ENCODE measurements around the gene L2HGDH.
"Not testable (repeated sequence)": the region's sequence is repeated elsewhere in the genome, so short reads cannot be mapped to it uniquely, and the experiment has no call there.

L2HGDH gene

DNA sequence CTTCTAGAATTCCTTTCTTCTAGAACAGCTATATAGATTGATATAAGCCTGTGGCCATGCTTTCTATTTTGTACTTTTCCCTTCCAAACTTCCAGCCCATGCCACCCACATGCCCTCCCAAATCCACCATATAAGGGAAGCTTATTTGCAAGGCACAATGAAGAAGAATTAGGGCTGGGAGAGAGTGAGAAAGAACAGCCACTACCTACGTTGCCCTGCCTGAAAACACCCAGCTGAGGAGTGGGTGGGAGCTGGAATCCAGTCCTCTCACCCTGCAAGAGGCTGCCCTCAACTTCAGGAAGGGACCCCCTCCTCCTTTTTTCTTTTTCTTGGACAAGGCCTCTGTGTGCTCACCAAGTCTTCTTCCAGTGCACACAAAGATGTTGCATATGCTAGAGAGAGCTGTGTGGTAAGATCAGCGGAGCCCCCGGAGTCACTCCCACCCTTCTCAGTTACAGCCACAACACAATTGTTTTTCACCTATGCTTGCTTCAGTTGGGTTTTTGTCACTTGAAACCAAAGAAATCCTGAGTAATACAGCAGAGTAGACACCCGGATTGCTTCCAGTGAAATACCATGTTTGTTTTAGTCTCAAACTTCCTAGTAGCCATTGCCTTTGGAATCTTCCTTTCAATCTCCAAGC lies 45.8 kb upstream of the L2HGDH start:
- Histone ChIP-seq H2BK5ac (ENCODE audit: low read depth, low read length, poor library complexity) (no peak overlapping the region), H2AFZ (ENCODE audit: insufficient read depth, low read length, poor library complexity) (no peak overlapping the region), H3K14ac (ENCODE audit: low read length) (no peak overlapping the region), H2BK120ac (ENCODE audit: insufficient read depth, low read length, poor library complexity) (no peak overlapping the region), H3K4me1 (ENCODE audit: control insufficient read depth in 1 of 2, insufficient read depth in 2 of 2, low read length in 2 of 2) (no peaks in the 10 kb centered on the region), H3K9ac (ENCODE audit: low read length) (no peak overlapping the region), H4K12ac (ENCODE audit: low read depth, low read length) (no peak overlapping the region), H3K23ac (ENCODE audit: low read length) (no peak overlapping the region), H3K27ac (ENCODE audit: low read depth, low read length) (no peak overlapping the region), H3K9me3 (ENCODE audit: insufficient read depth, low read depth, low read length) (no peaks in the 10 kb centered on the region), H2BK12ac (ENCODE audit: low read length) (no peak overlapping the region), H3K27me3 (ENCODE audit: insufficient read depth, low read length) (no peaks in the 10 kb centered on the region), H3K4ac (ENCODE audit: low read depth, low read length) (no peak overlapping the region), H3K79me1 (ENCODE audit: low read length) (no peaks in the 10 kb centered on the region), H3K36me3 (ENCODE audit: control insufficient read depth in 1 of 2, insufficient read depth in 2 of 2, low read length in 2 of 2) (no peaks in the 10 kb centered on the region), H3K4me2 (ENCODE audit: low read length) (no peak overlapping the region), H3K79me2 (ENCODE audit: control insufficient read depth, insufficient read depth, low read length, poor library complexity) (no peaks in the 10 kb centered on the region), H3K18ac (ENCODE audit: low read length) (no peak overlapping the region), H4K8ac (ENCODE audit: low read depth, low read length) (no peak overlapping the region), H3K4me3 (ENCODE audit: low read depth, low read length) (no peak overlapping the region), H4K91ac (ENCODE audit: low read depth, low read length) (no peak overlapping the region), H2AK5ac (ENCODE audit: low read length) (no peak overlapping the region)
- DNase-seq: no peak
- no CpG with 5 or more reads among the region's 4 CpGs for WGBS (ENCODE audit: extremely low coverage, insufficient coverage, insufficient read length)

GRCh38 chr14:50357124-50357523 lies 45.1 kb upstream of the L2HGDH start:
- Histone ChIP-seq H3K4me3 (ENCODE audit: low read depth, low read length) (no peak overlapping the region), H3K18ac (ENCODE audit: low read length) (no peak overlapping the region), H2BK5ac (ENCODE audit: low read depth, low read length, poor library complexity) (no peak overlapping the region), H3K79me1 (ENCODE audit: low read length) (no peaks in the 10 kb centered on the region), H3K14ac (ENCODE audit: low read length) (no peak overlapping the region), H3K23ac (ENCODE audit: low read length) (no peak overlapping the region), H3K4me2 (ENCODE audit: low read length) (no peak overlapping the region), H2BK120ac (ENCODE audit: insufficient read depth, low read length, poor library complexity) (no peak overlapping the region), H4K8ac (ENCODE audit: low read depth, low read length) (no peak overlapping the region), H2BK12ac (ENCODE audit: low read length) (no peak overlapping the region), H3K79me2 (ENCODE audit: control insufficient read depth, insufficient read depth, low read length, poor library complexity) (no peaks in the 10 kb centered on the region), H4K91ac (ENCODE audit: low read depth, low read length) (no peak overlapping the region), H3K4ac (ENCODE audit: low read depth, low read length) (no peak overlapping the region), H3K27me3 (ENCODE audit: insufficient read depth, low read length) (no peaks in the 10 kb centered on the region), H4K12ac (ENCODE audit: low read depth, low read length) (no peak overlapping the region), H3K4me1 (ENCODE audit: control insufficient read depth in 1 of 2, insufficient read depth in 2 of 2, low read length in 2 of 2) (no peaks in the 10 kb centered on the region), H3K9ac (ENCODE audit: low read length) (no peak overlapping the region), H2AK5ac (ENCODE audit: low read length) (no peak overlapping the region), H3K36me3 (ENCODE audit: control insufficient read depth in 1 of 2, insufficient read depth in 2 of 2, low read length in 2 of 2) (no peaks in the 10 kb centered on the region), H2AFZ (ENCODE audit: insufficient read depth, low read length, poor library complexity) (no peak overlapping the region), H3K9me3 (ENCODE audit: insufficient read depth, low read depth, low read length) (no peaks in the 10 kb centered on the region), H3K27ac (ENCODE audit: low read depth, low read length) (no peak overlapping the region)
- no peak for DNase-seq
- WGBS (ENCODE audit: extremely low coverage, insufficient coverage, insufficient read length): no CpG with 5 or more reads among the region's 6 CpGs

GRCh38 chr14:50356283-50356682 lies 44.3 kb upstream of the L2HGDH start:
- not testable (repeated sequence) for H3K9me3 ChIP-seq (ENCODE audit: insufficient read depth, low read depth, low read length); H3K27ac ChIP-seq (ENCODE audit: low read depth, low read length); H3K9ac ChIP-seq (ENCODE audit: low read length); H3K79me1 ChIP-seq (ENCODE audit: low read length); H4K91ac ChIP-seq (ENCODE audit: low read depth, low read length); H2AK5ac ChIP-seq (ENCODE audit: low read length); DNase-seq; H2BK12ac ChIP-seq (ENCODE audit: low read length); H3K4me3 ChIP-seq (ENCODE audit: low read depth, low read length); H2BK120ac ChIP-seq (ENCODE audit: insufficient read depth, low read length, poor library complexity); H4K12ac ChIP-seq (ENCODE audit: low read depth, low read length); H3K18ac ChIP-seq (ENCODE audit: low read length); H3K79me2 ChIP-seq (ENCODE audit: control insufficient read depth, insufficient read depth, low read length, poor library complexity); H2BK5ac ChIP-seq (ENCODE audit: low read depth, low read length, poor library complexity); H4K8ac ChIP-seq (ENCODE audit: low read depth, low read length); H3K14ac ChIP-seq (ENCODE audit: low read length); H3K4me1 ChIP-seq (ENCODE audit: control insufficient read depth in 1 of 2, insufficient read depth in 2 of 2, low read length in 2 of 2); H3K36me3 ChIP-seq (ENCODE audit: control insufficient read depth in 1 of 2, insufficient read depth in 2 of 2, low read length in 2 of 2); H3K4ac ChIP-seq (ENCODE audit: low read depth, low read length); H3K23ac ChIP-seq (ENCODE audit: low read length); H2AFZ ChIP-seq (ENCODE audit: insufficient read depth, low read length, poor library complexity); H3K4me2 ChIP-seq (ENCODE audit: low read length); H3K27me3 ChIP-seq (ENCODE audit: insufficient read depth, low read length)
- WGBS (ENCODE audit: extremely low coverage, insufficient coverage, insufficient read length): no CpG with 5 or more reads among the region's 3 CpGs

GRCh38 chr14:50355692-50356091 lies 43.7 kb upstream of the L2HGDH start:
- Histone ChIP-seq H2BK12ac (ENCODE audit: low read length) (no peak overlapping the region), H3K4me1 (ENCODE audit: control insufficient read depth in 1 of 2, insufficient read depth in 2 of 2, low read length in 2 of 2) (no peaks in the 10 kb centered on the region), H4K91ac (ENCODE audit: low read depth, low read length) (no peak overlapping the region), H3K23ac (ENCODE audit: low read length) (no peak overlapping the region), H3K79me1 (ENCODE audit: low read length) (no peaks in the 10 kb centered on the region), H3K9me3 (ENCODE audit: insufficient read depth, low read depth, low read length) (no peaks in the 10 kb centered on the region), H4K8ac (ENCODE audit: low read depth, low read length) (no peak overlapping the region), H3K27me3 (ENCODE audit: insufficient read depth, low read length) (no peaks in the 10 kb centered on the region), H3K4ac (ENCODE audit: low read depth, low read length) (no peak overlapping the region), H3K79me2 (ENCODE audit: control insufficient read depth, insufficient read depth, low read length, poor library complexity) (no peaks in the 10 kb centered on the region), H3K27ac (ENCODE audit: low read depth, low read length) (no peak overlapping the region), H3K4me2 (ENCODE audit: low read length) (no peak overlapping the region), H2BK5ac (ENCODE audit: low read depth, low read length, poor library complexity) (no peak overlapping the region), H3K14ac (ENCODE audit: low read length) (no peak overlapping the region), H3K4me3 (ENCODE audit: low read depth, low read length) (no peak overlapping the region), H3K36me3 (ENCODE audit: control insufficient read depth in 1 of 2, insufficient read depth in 2 of 2, low read length in 2 of 2) (no peaks in the 10 kb centered on the region), H2BK120ac (ENCODE audit: insufficient read depth, low read length, poor library complexity) (no peak overlapping the region), H4K12ac (ENCODE audit: low read depth, low read length) (no peak overlapping the region), H3K18ac (ENCODE audit: low read length) (no peak overlapping the region), H2AK5ac (ENCODE audit: low read length) (no peak overlapping the region), H3K9ac (ENCODE audit: low read length) (no peak overlapping the region), H2AFZ (ENCODE audit: insufficient read depth, low read length, poor library complexity) (no peak overlapping the region)
- no peak for DNase-seq
- WGBS (ENCODE audit: extremely low coverage, insufficient coverage, insufficient read length): no CpG with 5 or more reads among the region's 1 CpG
